ENCODE measurements around the gene AHDC1. TPM values are rescaled to one million over a fixed set of nuclear protein-coding genes. Genes with fewer than 3 reads are reported as not detected.

AHDC1 gene
- total and polyA plus RNA-seq, 7 donors: 6.4 to 65.2 (median 35.9) TPM

DNA sequence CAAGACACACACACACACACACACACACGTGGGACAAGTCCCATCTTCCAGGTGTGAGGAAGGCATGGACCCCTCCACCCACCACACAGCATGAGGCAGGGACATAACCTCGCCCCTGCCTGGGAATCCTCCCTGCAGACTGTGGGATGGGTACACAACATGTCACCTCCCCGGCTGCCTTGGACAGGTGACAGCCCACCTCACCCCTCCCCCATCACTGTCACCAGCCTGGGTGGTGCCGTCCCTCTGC lies 40.7 kb downstream of the AHDC1 start:
- Histone ChIP-seq H3K4me1 (peaks cover 82% of the 10 kb centered on the region), H3K36me3 (ENCODE audit: insufficient read depth in 1 of 2, low read depth in 1 of 2) (peaks cover 0 to 7% of the 10 kb centered on the region in 2 donors), H3K4me3 (peak overlapping the region; percentile 51), H3K27ac (peak overlapping the region; percentile 90), H3K27me3 (ENCODE audit: insufficient read depth in 3 of 3, low read length in 2 of 3) (no peaks in the 10 kb centered on the region), H3K9me3 (no peaks in the 10 kb centered on the region)
- no peak for ATAC-seq
- DNase-seq: no peak
- WGBS, 3 donors: 18 to 50% (median 32%) methylated on average over 4 of the region's 4 CpGs
- intact Hi-C loops (cut with DNase I): no loop called here
- TF ChIP-seq, protein P1, sequence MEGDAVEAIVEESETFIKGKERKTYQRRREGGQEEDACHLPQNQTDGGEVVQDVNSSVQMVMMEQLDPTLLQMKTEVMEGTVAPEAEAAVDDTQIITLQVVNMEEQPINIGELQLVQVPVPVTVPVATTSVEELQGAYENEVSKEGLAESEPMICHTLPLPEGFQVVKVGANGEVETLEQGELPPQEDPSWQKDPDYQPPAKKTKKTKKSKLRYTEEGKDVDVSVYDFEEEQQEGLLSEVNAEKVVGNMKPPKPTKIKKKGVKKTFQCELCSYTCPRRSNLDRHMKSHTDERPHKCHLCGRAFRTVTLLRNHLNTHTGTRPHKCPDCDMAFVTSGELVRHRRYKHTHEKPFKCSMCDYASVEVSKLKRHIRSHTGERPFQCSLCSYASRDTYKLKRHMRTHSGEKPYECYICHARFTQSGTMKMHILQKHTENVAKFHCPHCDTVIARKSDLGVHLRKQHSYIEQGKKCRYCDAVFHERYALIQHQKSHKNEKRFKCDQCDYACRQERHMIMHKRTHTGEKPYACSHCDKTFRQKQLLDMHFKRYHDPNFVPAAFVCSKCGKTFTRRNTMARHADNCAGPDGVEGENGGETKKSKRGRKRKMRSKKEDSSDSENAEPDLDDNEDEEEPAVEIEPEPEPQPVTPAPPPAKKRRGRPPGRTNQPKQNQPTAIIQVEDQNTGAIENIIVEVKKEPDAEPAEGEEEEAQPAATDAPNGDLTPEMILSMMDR (IDR thresholded peaks at IDR 0.05): no peak

DNA sequence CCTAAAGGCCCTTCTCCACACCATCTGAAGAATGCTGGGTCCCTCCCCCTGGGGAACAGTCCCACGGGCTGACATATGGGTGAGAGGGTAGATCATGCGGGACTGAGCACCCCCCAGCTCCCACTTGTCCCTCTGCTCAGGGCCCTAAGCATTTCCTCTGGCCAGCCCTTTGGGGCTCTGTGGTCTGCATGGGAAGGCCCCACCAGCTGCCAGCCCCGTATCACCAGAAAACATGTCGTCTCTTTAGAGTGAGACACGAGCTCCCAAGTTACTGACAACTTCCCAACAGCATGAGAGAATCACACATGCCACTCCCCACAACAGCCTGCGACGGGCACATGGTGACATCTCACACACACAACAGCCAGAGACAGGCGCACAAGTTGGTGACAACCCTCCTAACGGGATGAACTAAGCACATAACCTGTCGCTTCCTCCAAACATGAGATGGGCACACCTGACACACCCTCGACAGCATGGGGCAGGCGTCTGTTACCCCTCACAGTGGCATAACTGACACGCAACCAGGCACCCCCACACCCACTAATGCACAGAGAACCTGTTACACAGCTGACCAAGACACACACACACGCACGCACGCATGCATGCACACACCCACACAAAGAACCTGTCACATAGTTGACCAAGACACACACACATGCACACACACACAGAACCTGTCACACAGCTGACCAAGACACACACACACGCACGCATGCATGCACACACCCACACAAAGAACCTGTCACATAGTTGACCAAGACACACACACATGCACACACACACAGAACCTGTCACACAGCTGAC lies 41.2 kb downstream of the AHDC1 start:
- DNase-seq: no peak
- Histone ChIP-seq H3K9me3 (no peaks in the 10 kb centered on the region), H3K27me3 (ENCODE audit: insufficient read depth in 3 of 3, low read length in 2 of 3) (no peaks in the 10 kb centered on the region), H3K4me1 (peaks cover 82% of the 10 kb centered on the region), H3K4me3 (peak overlapping the region; percentile 1), H3K27ac (peak overlapping the region; percentile 90), H3K36me3 (ENCODE audit: insufficient read depth in 1 of 2, low read depth in 1 of 2) (peaks cover 0 to 12% of the 10 kb centered on the region in 2 donors)
- no peak for ATAC-seq
- TF ChIP-seq, protein P1 (IDR thresholded peaks at IDR 0.05): no peak
- intact Hi-C loops (cut with DNase I): no loop called here
- 40 to 58% (median 45%) methylated on average over 18 of the region's 18 CpGs for WGBS, 3 donors

DNA sequence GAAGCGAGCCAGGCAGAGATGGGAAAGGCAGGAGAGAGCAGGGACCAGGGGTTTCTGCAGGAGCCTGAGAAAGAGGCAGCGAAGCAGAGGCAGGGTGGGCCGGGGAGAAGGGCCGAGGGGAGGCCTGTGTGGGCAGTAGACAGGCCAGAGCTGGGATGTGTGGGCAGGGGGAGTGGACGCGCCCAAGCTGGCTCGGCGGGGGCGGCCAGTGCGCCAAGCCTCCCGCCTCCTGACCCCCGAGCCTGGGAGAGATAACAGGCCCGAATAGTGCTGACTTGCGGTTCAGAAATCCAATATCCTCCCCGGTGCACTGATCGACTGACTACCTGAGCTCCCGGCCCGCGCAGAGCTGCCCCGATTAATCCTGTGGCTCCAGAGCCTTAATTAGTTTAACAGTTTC lies 41.9 kb downstream of the AHDC1 start:
- WGBS, 3 donors: 30 to 51% (median 36%) methylated on average over 20 of the region's 20 CpGs
- intact Hi-C loops (cut with DNase I): no loop called here
- TF ChIP-seq, protein P1 (IDR thresholded peaks at IDR 0.05): no peak
- ATAC-seq (no peak), DNase-seq (no peak)
- Histone ChIP-seq H3K36me3 (ENCODE audit: insufficient read depth in 1 of 2, low read depth in 1 of 2) (peaks cover 0 to 13% of the 10 kb centered on the region in 2 donors), H3K27me3 (ENCODE audit: insufficient read depth in 3 of 3, low read length in 2 of 3) (no peaks in the 10 kb centered on the region), H3K27ac (peak overlapping the region; percentile 90), H3K4me3 (peak overlapping the region; percentile 1), H3K9me3 (no peaks in the 10 kb centered on the region), H3K4me1 (peaks cover 80% of the 10 kb centered on the region)

DNA sequence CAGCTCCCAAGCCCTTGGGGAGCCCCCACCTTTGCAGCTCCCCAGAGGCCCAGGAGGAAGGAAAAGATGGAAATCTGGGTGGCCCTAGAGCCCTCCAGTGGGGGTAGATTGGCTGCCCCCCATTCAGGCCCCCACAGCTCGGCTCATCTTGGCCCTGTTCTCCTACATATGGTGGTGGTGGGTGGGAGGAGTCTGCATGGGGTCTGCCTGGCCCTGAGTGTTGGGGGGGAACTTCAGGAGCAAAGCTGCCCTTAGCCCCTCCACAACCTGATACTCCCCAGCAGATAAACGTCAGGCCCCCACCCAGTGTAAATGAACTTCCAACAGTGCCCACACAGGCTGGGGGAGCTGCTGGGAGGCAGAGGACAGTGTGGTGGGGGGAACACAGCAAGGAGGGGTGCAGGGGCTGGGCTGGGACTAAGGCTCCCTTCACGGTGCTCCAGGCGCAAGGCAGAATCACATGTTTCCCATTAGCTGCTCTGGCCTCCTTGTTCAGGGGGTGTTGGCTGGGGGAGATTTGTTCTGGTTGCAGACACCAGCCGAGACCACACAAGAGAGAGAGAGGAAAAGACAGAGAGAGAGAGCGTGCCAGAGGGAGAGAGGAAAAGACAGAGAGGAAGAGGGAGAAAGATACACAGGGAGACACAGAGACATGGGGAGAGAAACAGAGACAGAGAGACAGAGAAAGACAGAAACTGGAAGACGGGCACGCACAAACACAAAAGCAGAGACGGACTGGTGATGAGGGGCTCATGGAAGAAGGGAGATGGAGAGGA lies 42.6 kb downstream of the AHDC1 start:
- DNase-seq: no peak
- no peaks in the 10 kb centered on the region for H3K27me3 ChIP-seq (ENCODE audit: insufficient read depth in 3 of 3, low read length in 2 of 3)
- H3K4me3 ChIP-seq: peak overlapping the region; percentile 1
- peaks cover 0 to 13% of the 10 kb centered on the region in 2 donors for H3K36me3 ChIP-seq (ENCODE audit: insufficient read depth in 1 of 2, low read depth in 1 of 2)
- WGBS, 3 donors: 34 to 39% (median 35%) methylated on average over 9 of the region's 9 CpGs
- ATAC-seq: no peak
- H3K4me1 ChIP-seq: peaks cover 82% of the 10 kb centered on the region
- intact Hi-C loops (cut with DNase I): no loop called here
- H3K27ac ChIP-seq: peak overlapping the region; percentile 90
- H3K9me3 ChIP-seq: no peaks in the 10 kb centered on the region
- TF ChIP-seq, protein P1 (IDR thresholded peaks at IDR 0.05): no peak
